ENCODE results near the gene NAA25.
A peak's percentile ranks its signal among the peaks of the same experiment; 100 is the strongest.

The NAA25 gene

DNA sequence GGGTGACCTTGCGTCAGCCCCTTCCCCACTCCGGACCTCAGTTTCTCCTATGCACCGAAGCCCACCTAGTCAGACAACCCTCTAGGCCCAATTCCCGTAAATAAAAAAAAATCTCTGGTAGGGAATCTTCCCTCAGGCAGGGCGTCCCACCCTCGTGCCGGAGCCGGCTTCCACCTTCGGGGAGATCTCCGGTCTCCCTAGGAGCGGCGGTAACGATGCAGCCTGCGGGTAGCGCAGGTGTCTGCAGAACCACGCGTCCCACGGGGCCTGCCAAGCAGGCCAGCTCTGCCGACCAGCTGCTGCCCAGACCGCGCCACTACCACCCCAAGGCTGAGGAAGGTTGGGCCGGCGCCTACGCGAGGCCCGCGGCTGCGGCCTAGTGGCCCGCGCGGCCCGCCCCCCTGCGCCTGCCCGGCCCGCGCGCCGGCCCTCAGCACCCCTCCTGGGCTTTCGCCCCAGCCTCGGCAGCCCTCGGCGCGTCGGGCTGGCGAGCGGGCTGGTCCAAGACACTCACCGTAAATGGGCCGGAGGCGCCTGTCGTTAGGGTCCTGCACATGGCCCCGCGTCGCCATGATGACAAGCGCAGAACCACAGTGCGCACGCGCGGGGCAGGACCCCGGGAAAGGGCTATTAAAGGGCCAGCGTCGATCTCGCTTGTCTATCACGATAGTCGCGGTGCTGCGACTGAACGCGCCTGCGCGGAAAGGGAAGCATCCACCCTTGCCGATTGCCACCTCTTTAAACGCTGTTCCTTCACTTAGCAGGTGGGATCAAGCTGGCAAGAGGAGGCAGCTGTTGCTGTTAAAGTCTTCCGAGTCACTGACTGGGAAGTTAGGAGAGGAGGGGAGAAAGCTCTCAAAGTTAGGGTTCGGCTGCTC is at the start of gene NAA25:
NAA25 (minus strand) TSS at position 582 of the 878 bp plus-strand sequence; CDS start at position 572, 10 bp downstream.
- peak; percentile 41 to 94 (median 78) for DNase-seq

DNA sequence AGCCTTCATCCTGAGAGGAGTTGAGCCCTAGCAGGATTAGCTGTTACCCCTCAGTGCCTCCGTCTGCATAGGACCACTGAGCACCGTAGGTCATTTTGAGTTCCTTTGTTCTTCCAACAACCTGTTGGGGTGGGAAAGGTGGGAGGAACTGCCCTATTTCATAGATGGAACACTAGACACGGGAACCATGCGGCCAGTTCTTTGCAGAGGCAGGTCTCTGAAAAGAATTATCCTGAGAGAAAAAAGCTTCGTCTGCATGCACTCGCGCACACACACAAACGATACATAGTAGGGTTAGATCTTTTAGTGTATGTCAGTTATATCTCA is 45.3 kb upstream of the NAA25 start:
- DNase-seq: no peak

DNA sequence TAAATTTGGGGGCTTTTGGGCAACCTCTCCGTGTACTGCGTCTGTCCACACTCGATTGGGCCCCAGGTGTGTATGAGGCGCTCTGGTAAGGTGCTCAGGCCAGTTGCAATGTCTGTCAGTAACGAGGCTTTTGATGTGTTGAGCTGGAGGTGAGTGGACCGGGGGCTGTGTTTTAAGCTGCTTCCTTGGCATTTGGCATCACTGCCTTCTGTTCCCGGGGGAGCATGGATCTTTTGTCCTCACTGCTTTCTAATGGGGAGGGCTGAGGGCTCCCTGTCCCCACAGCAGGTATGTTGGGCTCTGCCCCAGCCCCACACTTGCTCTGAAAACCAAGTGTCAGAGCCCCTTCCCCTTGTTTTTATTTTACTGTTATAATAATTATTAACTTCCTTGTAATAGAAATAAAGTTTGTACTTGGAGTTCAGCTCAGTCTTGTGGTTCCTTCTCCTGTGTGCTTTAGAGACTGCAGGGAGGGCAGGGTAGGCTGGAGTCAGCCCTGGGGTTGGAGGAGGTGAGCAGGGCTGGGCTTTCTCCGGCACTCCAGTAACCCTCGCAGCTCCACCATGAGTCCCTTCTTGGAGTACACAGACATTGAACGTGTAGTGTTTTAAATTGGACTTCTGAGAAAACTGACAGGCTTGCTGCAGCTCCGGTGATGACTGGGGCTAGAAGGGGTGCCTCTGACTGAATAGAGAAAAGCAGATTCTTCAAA is 44.8 kb upstream of the NAA25 start:
- DNase-seq: no peak

DNA sequence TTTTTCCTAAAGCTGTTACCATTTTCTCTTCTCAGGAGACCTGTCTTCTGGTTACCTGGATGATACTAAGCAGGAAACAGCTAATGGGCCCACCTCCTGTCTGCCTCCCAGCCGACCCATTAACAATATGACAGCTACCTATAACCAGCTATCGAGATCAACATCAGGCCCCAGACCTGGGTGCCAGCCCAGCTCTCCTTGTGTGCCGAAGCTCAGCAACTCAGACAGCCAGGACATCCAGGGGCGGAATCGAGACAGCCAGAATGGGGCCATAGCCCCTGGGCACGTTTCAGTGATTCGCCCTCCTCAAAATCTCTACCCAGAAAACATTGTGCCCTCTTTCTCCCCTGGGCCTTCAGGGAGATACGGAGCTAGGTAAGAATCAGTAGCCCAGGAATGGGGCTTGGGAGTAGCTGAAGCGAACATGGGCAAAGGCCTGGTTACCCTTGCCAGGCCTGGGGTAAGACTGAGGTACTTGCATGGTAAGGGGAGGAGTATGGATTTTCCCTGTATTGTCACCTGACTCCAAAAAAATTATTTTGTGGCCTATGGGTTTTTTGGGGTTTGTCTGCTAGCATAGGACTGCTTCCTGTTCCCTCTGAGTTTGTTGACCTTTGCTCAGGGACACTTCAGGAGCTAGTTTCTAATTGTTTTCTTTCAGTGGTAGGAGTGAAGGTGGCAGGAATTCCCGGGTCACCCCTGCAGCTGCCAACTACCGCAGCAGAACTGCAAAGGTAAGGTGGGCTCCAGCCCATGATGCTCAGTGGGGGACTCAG is 43.4 kb upstream of the NAA25 start:
- DNase-seq: no peak

DNA sequence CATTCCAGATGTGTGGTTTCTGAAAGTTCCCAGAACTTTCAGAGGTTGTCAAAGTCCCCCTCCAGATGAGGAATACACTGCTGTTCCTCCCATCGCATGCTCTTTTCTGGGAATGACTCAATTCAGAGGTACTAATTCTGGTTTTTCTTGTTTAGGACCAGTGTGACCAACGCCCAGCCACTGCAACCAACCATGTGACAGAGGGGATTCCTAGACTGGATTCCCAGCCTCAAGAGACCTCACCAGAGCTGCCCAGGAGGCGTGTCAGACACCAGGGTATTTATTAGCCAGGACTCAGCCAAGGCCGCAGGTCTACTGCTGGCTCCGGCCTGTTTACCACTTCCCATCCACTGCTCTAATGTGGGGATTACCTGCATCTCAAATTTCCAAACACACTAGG is 41.0 kb upstream of the NAA25 start:
- DNase-seq: no peak

DNA sequence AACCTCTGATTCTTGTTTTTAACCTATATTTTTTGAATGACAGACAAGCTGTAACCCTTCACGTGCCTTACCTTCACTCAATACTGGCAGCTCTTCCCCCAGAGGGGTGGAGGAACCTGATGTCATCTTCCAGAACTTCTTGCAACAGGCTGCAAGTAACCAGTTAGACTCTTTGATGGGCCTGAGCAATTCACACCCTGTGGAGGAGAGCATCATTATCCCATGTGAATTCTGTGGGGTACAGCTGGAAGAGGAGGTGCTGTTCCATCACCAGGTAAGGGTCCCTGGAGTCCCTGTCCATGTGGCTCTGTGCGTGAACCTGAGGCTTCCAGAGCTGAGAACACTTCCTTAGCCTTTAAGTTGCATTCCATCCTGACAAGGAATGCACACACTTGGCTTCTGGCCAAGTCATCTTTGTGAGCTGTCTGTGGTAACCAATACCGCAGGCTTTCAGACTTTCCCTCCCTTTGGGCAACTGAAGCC is 39.5 kb upstream of the NAA25 start:
- DNase-seq: no peak

DNA sequence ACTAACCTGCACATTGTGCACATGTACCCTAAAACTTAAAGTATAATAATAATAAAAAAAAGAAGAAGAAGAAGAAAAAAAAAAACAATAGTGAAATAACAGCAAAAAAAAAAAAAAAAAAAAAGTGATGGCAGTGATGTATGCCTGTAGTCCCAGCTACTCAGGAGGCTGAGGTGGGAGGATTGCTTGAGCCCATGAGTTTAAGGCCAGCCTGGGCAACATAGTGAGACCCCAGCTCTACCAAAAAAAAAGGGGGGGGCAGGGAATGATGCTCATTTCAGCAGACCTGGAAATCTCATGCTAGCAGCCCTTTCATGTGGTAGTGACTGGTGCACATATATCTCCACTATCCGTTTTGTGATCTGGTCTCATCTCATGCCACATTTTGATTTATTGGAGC is 37.5 kb upstream of the NAA25 start:
- no peak for DNase-seq

DNA sequence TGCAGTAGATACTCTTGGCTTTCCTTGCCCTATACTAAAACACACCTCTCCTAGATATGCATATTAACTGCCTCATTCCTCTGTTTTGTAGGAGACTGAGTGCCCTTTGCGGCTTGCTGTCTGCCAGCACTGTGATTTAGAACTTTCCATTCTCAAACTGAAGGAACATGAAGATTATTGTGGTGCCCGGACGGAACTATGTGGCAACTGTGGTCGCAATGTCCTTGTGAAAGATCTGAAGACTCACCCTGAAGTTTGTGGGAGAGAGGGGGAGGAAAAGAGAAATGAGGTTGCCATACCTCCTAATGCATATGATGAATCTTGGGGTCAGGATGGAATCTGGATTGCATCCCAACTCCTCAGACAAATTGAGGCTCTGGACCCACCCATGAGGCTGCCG is 32.1 kb upstream of the NAA25 start:
- no peak for DNase-seq

DNA sequence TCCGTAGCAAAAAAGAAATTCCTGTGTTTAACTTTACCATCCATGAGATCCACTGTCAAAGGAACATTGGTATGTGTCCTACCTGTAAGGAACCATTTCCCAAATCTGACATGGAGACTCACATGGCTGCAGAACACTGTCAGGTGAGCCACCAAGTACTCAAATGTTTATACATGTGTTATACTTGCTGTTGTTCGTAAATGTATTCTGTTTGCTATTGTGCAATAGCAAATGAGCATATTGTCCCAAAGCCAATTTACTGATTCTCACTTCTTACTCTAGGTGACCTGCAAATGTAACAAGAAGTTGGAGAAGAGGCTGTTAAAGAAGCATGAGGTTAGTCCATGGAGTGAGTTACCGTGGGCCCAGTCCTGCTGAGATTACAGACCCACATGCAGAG is 26.1 kb upstream of the NAA25 start:
- DNase-seq: no peak

DNA sequence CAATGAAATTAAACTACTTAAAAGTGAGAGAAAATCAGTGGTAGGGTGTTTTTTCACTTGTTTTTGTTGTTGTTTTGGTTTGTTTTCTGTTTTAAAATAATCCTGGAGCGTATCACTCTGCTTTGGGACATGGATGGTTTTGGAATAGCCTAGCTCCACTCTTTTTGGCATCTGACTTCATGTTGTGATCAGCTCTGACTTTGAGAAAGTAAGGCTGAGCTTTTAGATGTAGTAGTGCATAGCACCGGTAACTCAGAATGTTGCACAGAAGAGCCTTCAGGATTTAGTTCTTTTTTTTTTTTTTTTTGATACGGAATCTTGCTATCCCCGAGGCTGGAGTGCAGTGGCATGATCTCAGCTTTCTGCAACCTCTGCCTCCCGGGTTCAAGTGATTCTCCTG is 24.8 kb upstream of the NAA25 start:
- DNase-seq: no peak

DNA sequence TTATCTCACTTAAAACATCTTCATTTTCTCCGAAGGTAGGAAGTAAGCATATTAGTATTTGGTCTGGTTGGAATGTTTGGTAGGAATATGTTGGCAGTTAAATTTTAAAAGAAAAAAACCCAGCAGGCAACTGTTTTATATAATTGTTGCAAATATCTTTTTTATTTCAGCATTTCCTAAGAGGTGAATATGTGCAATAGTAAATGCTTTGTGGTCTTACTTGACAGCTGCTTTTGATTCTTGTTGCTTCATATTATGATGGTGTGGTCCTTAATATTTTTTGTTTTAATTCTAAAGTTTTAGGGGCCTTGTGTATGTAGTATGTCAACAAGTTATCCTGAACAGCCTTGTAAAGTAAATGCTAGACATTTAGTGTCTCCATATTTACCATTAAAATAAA is 23.1 kb upstream of the NAA25 start:
- no peak for DNase-seq

DNA sequence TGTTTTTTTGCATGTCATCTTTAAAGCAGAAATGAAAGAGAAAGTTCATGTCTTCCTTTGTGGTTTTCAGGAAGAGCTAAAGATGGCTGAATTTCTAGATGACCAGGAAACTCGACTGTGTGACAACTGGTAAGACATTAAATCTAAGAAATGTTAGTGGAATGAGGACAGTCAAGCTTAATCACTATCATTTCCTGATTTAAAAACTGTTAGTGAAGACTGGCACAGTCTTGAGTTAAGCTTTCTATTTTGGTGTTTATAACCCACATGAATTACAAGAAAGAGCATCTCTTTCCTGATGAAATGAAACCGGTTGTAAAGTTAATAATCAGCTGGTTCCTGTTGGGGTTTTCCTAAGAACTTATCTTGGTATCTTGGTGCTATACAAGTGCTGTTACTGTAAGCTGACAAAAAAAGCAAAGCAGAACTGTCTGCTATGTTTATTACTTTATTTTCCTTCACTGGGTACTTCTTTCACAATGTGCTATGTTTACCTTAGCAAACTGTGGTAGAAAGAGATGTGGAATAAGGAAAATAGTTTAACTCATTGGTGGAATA is 21.9 kb upstream of the NAA25 start:
- peak in 1 of 51 donors; percentile 2 for DNase-seq

DNA sequence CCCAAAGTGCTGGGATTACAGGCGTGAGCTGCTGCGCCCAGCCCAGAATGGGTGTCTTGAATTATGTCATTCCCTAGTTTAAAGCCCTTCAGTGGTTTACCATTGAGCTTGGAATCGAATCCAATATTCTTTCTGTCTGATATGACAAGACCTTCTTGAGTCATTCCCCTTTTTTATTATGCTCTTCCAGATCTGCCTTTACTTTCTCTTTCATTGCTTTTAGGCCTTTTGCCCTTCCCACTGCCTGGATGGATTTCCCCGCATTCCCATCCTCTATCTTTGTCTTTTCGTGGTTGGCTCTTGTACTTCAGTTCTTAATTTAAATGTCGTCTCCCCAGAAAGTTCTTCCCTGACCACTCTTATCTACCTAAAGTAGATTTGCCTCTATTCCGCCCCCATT is 18.3 kb upstream of the NAA25 start:
- DNase-seq: no peak

DNA sequence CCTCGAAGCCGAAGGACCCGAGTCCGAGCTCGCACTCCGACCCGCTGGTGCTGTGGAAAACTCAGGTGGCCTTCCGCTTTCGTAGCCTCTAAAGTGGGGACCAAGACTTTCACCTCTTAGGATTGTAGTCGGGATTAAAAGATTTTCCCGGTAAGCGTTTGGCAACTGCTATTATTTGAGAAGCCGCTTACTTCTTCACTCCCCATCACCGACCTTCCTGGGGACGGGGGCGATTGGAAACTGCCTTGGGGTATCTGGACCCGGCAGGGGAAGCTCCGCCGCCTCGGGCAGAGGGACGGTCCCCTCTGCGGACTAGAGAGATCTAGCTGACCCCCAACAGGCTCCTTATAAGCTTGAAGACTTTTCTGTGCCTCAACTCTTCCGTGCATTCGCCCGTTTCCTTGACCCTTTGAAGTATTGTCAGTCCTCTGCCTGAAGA is 17.4 kb upstream of the NAA25 start:
- DNase-seq: peak in 2 of 51 donors; percentile 14 to 52

DNA sequence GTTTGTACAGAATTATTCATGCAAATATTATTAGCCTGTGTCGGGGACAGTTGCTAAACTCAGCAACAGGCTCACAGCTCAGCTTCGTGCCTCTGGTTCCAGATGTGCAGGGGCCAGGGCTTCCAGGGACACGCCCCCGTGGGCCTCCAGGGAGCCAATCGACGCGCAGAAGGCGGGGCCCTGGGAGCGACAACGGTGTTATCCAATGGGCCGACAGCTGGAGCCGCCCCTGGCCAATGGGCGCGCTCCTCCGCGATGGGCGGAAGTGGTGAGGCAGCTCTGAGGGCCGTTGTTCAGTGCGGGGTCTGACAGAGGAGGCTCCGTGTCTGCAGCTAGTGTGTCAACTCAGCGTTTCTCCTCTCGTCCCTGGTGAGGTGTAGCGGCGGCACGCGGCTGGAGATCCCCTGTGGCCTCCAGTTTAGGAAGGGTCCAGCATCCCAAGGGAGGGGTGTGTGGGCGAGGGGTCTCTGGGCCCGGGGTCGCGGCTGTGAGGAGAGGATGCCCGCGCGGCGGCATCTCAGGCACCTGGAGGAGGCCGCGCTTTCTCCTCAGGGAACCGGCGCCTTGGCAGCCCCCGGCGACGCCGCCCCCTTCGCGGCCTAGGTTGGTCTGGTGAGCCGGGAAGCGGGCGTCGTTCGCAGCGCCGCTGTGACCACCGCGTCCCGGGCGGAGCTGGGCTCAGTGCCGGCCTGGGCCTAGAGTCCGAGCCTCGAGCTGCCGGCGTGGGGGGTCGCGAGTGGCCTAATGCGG is 16.8 kb upstream of the NAA25 start, which contains the start of gene TRAFD1:
TRAFD1 (plus strand) TSS at position 311 of the 750 bp plus-strand sequence. CDS start 4,963 bp downstream, outside the sequence.
- DNase-seq: peak; percentile 87 to 99 (median 97)

DNA sequence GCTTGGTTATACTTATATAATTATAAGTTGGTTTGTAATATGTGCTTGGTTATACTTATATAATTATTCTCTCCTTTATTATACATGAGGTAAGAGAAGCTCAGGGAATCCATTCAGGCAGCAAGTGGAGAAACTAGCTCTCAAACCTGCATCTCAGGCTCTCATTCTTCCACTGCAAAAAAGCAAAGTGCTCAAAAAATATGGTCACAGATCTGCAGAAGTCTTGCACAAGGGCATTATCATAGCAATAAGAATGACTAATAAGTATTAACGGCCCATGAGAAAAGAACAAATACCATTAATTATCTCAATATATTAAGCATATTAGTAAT is 16.3 kb upstream of the NAA25 start:
- DNase-seq: no peak

DNA sequence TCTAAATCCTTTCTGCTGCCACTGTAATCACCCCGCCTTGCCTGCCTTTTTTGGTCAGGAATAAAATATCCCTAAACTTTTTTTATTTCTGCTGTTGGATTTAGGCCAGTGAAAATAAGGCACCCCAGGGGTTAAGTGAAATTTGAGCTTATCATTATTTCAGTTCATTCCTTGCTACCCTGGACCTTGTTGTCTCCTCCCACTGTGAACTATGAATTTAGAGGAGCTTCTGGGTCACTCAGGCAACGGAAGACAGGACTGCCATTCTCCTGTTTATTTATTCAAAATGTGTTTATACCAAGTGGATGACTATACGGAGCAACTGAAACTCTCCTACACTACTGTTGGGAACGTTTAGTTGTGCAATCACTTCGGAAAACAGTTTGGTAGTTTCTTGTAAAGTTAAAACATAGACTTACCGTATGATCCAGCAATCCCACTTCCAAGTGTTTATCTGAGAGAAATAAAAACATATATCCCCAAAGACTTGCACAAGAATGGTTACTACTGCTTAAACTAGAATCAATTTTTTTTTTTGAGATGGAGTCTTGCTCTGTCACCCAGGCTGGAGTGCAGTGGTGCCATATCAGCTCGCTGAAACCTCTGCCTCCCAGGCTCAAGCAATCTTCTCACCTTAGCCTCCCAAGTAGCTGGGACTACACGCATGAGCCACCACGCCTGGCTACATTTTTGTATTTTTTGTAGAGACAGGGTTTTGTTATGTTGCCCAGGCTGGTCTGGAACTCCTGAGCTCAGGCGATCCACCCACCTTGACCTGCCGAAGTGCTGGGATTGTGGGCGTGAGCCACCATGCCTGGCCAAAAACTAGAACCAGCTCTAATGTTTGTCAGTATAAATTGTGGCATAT is 14.5 kb upstream of the NAA25 start:
- no peak for DNase-seq

DNA sequence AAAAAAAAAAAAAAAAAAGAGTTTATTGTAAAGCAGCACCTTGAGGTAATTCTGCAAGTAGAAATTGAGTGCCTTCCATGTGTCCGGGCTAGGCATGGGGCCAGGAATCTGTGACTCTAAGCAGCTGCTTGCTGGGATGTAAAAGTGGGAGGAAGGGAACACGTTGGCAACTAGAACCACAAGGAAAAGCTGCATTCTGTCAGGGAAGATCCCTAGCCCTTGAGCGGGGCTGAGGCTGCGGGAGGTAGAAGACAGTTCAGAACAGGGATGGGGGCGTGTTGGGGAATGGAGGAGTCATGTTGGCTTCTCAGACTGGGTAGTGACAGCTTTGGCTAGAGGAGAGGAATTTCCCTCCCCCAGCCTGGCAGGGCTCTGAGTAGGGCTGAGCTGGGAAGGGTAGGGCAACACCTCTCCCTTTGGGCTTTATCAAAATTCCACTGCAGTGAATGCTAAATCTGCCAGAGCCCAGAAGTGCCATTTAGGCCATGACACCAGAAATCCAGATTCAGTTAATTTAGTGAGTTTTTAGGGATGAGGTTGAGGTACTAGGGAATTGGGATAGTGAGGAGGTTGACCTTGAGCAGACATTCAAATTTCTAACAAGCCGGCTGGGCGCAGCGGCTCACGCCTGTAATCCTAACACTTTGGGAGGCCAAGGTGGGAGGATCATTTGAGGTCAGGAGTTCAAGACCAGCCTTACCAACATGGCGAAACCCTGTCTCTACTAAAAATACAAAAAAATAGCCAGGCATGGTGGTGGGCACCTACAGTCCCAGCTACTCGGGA is 13.4 kb upstream of the NAA25 start:
- peak in 17 of 51 donors; percentile 4 to 68 (median 7) for DNase-seq

DNA sequence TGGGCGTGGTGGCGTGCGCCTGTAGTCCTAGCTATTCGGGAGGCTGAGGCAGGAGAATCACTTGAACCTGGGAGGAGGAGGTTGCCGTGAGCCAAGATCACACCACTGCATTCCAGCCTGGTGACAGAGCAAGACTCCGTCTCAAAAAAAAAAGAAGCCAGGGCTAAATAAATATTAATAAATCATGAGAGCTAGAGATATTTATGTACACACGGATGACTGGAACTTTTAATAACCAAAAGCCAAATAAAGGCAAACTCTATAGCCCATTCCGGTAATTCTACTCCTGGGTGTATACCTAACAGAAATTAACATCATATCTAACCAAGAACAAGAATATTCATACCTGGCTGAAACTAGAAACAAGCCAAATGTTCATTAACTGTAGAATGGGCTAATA is 9.1 kb upstream of the NAA25 start:
- DNase-seq: no peak

Data from hypothalamus (tissue), 51 donors.